ENCODE data around the gene PF4V1. TPM values are rescaled to one million over a fixed set of nuclear protein-coding genes. Genes with fewer than 3 reads are reported as not detected.

The PF4V1 gene
- total RNA-seq, result not detected in 2 replicates

DNA sequence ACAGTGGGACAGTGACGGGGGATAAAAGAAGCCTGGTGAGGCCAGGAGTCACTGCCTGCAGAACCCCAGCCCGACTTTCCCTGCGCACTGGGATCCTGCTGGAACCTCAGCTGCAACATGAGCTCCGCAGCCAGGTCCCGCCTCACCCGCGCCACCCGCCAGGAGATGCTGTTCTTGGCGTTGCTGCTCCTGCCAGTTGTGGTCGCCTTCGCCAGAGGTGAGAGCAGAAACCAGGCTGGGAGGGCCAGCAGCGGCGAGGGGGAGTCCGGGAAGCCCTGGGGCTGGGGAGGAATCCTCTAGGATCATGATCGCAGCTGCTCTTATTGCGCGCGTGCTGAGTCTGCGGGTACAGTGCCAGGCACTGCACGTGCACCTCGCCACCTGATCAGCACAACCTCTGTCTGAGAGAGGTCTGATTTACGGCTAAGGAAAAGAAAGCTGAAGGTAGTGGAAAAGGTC, at the start of gene PF4V1:
Gene PF4V1 (plus strand): TSS at position 51 of the 459 bp plus-strand sequence. CDS start 67 bp downstream, at position 118.
- TF ChIP-seq, protein P1, sequence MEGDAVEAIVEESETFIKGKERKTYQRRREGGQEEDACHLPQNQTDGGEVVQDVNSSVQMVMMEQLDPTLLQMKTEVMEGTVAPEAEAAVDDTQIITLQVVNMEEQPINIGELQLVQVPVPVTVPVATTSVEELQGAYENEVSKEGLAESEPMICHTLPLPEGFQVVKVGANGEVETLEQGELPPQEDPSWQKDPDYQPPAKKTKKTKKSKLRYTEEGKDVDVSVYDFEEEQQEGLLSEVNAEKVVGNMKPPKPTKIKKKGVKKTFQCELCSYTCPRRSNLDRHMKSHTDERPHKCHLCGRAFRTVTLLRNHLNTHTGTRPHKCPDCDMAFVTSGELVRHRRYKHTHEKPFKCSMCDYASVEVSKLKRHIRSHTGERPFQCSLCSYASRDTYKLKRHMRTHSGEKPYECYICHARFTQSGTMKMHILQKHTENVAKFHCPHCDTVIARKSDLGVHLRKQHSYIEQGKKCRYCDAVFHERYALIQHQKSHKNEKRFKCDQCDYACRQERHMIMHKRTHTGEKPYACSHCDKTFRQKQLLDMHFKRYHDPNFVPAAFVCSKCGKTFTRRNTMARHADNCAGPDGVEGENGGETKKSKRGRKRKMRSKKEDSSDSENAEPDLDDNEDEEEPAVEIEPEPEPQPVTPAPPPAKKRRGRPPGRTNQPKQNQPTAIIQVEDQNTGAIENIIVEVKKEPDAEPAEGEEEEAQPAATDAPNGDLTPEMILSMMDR (IDR thresholded peaks at IDR 0.05; ENCODE audit: extremely low read depth, low read depth, low read length), result no peak
- Histone ChIP-seq H3K9me3 (ENCODE audit: low read depth, low read length) (no peaks in the 10 kb centered on the region), H3K4me3 (ENCODE audit: insufficient read depth, low read length) (peak within 1 kb of the TSS; percentile 57), H3K27me3 (ENCODE audit: insufficient read depth, low read length) (peaks cover 2% of the 10 kb centered on the region), H3K27ac (ENCODE audit: low read depth, low read length) (no peak within 1 kb of the TSS), H3K79me2 (ENCODE audit: insufficient read depth, low read length) (no peaks in the 10 kb centered on the region), H3K36me3 (ENCODE audit: insufficient read depth, low read length) (no peaks in the 10 kb centered on the region), H3K4me1 (ENCODE audit: insufficient read depth, low read length) (peaks cover 18% of the 10 kb centered on the region), H3K4me2 (ENCODE audit: insufficient read depth, low read length) (peak within 1 kb of the TSS; percentile 82), H4K20me1 (ENCODE audit: insufficient read depth, low read length) (no peaks in the 10 kb centered on the region), H2AFZ (ENCODE audit: low read length) (peak within 1 kb of the TSS; percentile 82)
- no peak for DNase-seq (ENCODE audit: insufficient read length, low spot score, missing footprints)

- Histone ChIP-seq H3K36me3 (ENCODE audit: insufficient read depth, low read length) (no peaks in the 10 kb centered on the region), H3K4me1 (ENCODE audit: insufficient read depth, low read length) (no peaks in the 10 kb centered on the region), H3K9me3 (ENCODE audit: low read depth, low read length) (no peaks in the 10 kb centered on the region), H2AFZ (ENCODE audit: low read length) (no peak overlapping the region), H3K27ac (ENCODE audit: low read depth, low read length) (no peak overlapping the region), H3K4me3 (ENCODE audit: insufficient read depth, low read length) (no peak overlapping the region), H3K79me2 (ENCODE audit: insufficient read depth, low read length) (no peaks in the 10 kb centered on the region), H3K27me3 (ENCODE audit: insufficient read depth, low read length) (no peaks in the 10 kb centered on the region), H4K20me1 (ENCODE audit: insufficient read depth, low read length) (no peaks in the 10 kb centered on the region), H3K4me2 (ENCODE audit: insufficient read depth, low read length) (no peak overlapping the region)
- TF ChIP-seq, protein P1 (IDR thresholded peaks at IDR 0.05; ENCODE audit: extremely low read depth, low read depth, low read length), result no peak
- DNase-seq (ENCODE audit: insufficient read length, low spot score, missing footprints), result no peak
Observed at GRCh38 chr4:73810191-73810590, 42.9 kb upstream of the PF4V1 start.

DNA sequence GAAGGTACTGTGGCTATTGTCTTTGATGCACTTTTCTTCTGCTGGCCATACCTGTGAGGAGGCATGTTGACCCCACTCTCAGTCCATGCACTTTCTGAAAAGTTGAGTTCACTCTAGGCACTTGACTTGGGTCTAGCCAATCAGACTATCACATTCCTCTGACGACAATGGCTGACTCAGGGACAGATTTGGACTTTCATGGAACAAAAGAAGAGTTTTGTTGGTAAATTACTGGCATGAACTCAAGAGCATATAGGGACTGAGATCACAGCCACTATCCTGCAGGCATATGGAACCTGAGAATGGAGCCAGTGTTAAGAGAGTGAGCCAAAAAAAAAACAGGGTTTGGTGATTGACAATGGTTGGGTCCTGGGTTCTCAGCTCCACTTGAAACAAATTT, 41.3 kb upstream of the PF4V1 start:
- DNase-seq (ENCODE audit: insufficient read length, low spot score, missing footprints), result no peak
- TF ChIP-seq, protein P1 (IDR thresholded peaks at IDR 0.05; ENCODE audit: extremely low read depth, low read depth, low read length), result no peak
- no peaks in the 10 kb centered on the region for H3K9me3 ChIP-seq (ENCODE audit: low read depth, low read length)
- no peak overlapping the region for H2AFZ ChIP-seq (ENCODE audit: low read length)
- H3K4me3 ChIP-seq (ENCODE audit: insufficient read depth, low read length), result no peak overlapping the region
- no peaks in the 10 kb centered on the region for H4K20me1 ChIP-seq (ENCODE audit: insufficient read depth, low read length)
- H3K4me2 ChIP-seq (ENCODE audit: insufficient read depth, low read length), result no peak overlapping the region
- H3K4me1 ChIP-seq (ENCODE audit: insufficient read depth, low read length), result no peaks in the 10 kb centered on the region
- H3K27ac ChIP-seq (ENCODE audit: low read depth, low read length), result no peak overlapping the region
- H3K36me3 ChIP-seq (ENCODE audit: insufficient read depth, low read length), result no peaks in the 10 kb centered on the region
- H3K27me3 ChIP-seq (ENCODE audit: insufficient read depth, low read length), result no peaks in the 10 kb centered on the region
- H3K79me2 ChIP-seq (ENCODE audit: insufficient read depth, low read length), result no peaks in the 10 kb centered on the region

GRCh38 chr4:73814679-73815078, 38.4 kb upstream of the PF4V1 start:
- Histone ChIP-seq H3K4me2 (ENCODE audit: insufficient read depth, low read length) (no peak overlapping the region), H3K27me3 (ENCODE audit: insufficient read depth, low read length) (no peaks in the 10 kb centered on the region), H3K27ac (ENCODE audit: low read depth, low read length) (no peak overlapping the region), H4K20me1 (ENCODE audit: insufficient read depth, low read length) (no peaks in the 10 kb centered on the region), H3K4me1 (ENCODE audit: insufficient read depth, low read length) (peaks cover 3% of the 10 kb centered on the region), H3K79me2 (ENCODE audit: insufficient read depth, low read length) (no peaks in the 10 kb centered on the region), H3K36me3 (ENCODE audit: insufficient read depth, low read length) (no peaks in the 10 kb centered on the region), H3K4me3 (ENCODE audit: insufficient read depth, low read length) (no peak overlapping the region), H2AFZ (ENCODE audit: low read length) (no peak overlapping the region), H3K9me3 (ENCODE audit: low read depth, low read length) (no peaks in the 10 kb centered on the region)
- TF ChIP-seq, protein P1 (IDR thresholded peaks at IDR 0.05; ENCODE audit: extremely low read depth, low read depth, low read length), result no peak
- DNase-seq (ENCODE audit: insufficient read length, low spot score, missing footprints), result no peak

Measured in osteoblast (primary cell).